Ovary (tissue), 3 donors: Measurements from ENCODE around the gene IRF2BP1.

Experiments
- EP300 ChIP-seq: sonication (generic); formaldehyde crosslinking; IDR thresholded peaks from one replicate; pipeline ENCODE4 v1.6.1; 2017; ENCODE audit warnings: antibody characterized with exemption
- POLR2A ChIP-seq: fragments of 450-650 bp; IDR thresholded peaks from one replicate; pipeline ENCODE4 v1.6.1; 2017; ENCODE audit warnings: antibody characterized with exemption, mild to moderate bottlenecking, moderate library complexity
- TF ChIP-seq, protein P1 (sequence below), 3 donors: fragments of 450-650 bp in 2 of 3; fragments of 200-600 bp in 1 of 3; IDR thresholded peaks; one replicate each; pipeline versions ENCODE4 v1.5.1 to v1.8.0; 2016 to 2022; ENCODE audit warnings: antibody characterized with exemption in 3 of 3, mild to moderate bottlenecking in 1 of 3
- donor health status: DM: no; HTN: no; CAD: no.

DNA sequence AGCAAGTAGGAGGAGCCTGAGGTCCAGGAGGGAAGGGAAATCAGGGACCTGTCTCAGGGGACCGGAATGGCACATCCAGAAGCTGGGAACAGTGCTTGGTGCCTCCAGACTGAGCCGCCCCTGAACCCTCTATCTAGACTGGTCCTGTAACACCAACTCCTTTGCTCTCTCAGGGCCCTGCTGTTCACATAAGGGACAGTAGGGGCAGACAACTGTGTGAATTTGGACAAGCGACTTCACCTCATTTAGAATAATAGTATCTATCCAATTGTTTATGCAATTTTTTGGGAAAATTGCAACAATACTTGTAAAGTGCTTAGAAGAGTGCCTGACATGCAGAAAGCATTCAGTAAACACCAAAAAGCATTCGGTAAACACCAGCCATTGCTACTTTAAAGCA, 37.0 kb downstream of the IRF2BP1 start:
- TF ChIP-seq, protein P1, sequence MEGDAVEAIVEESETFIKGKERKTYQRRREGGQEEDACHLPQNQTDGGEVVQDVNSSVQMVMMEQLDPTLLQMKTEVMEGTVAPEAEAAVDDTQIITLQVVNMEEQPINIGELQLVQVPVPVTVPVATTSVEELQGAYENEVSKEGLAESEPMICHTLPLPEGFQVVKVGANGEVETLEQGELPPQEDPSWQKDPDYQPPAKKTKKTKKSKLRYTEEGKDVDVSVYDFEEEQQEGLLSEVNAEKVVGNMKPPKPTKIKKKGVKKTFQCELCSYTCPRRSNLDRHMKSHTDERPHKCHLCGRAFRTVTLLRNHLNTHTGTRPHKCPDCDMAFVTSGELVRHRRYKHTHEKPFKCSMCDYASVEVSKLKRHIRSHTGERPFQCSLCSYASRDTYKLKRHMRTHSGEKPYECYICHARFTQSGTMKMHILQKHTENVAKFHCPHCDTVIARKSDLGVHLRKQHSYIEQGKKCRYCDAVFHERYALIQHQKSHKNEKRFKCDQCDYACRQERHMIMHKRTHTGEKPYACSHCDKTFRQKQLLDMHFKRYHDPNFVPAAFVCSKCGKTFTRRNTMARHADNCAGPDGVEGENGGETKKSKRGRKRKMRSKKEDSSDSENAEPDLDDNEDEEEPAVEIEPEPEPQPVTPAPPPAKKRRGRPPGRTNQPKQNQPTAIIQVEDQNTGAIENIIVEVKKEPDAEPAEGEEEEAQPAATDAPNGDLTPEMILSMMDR (IDR thresholded peaks at IDR 0.05) = no peak
- TF ChIP-seq POLR2A = no peak
- no peak for TF ChIP-seq EP300
